Left hindlimb (tissue), 1 donor: ENCODE measurements around the gene FAF1.
"Not testable (repeated sequence)": the region's sequence is repeated elsewhere in the genome, so short reads cannot be mapped to it uniquely, and the experiment has no call there.

Source experiments
- DNase-seq: peaks from one replicate; pipeline ENCODE4 v3.0.0-alpha.2; 2018

FAF1 gene

DNA sequence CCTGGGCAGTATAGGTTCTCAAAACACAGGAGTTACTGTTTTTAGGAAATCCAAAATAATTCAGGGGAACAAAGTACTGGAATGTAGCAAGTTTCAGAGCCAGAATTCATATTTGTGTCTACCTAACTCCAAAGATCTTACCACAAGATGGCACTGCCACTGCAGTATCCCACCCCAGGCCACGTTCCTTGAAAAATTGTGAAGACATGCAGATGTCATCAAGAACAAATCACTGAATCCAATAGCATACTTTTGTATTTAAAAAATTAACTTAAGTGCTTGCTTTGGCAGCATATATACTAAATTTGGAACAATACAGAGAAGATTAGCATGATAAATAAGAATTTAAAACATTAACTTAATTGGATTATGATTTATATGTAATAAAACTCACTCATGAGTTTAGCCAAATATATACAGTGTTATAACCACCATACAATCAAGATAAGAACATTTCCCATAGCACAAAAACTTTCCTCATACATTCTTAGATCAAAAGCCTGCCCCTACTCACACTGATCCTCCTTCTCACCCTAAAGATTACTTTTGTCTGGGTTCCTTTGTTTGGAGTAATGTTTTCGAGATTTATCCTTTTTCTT is 209.9 kb downstream of the FAF1 start:
- DNase-seq: no peak

DNA sequence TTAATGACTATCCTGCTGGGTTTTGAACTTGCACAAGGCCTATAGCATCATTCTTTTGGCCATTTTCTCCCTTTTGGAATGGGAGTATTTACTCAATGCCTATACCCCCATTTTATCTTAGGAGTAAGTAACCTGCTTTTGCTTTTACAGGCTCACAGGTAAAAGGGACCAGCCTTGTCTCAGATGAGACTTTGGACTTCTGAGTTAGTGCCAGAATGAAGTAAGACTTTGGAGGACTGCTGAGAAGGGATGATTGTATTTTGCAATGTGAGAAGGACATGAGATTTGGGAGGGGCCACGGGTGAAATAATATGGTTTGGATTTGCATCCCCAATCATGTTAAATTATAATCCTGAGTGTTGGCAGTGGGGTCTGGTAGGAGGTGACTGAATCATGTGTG is 212.7 kb downstream of the FAF1 start:
- no peak for DNase-seq

DNA sequence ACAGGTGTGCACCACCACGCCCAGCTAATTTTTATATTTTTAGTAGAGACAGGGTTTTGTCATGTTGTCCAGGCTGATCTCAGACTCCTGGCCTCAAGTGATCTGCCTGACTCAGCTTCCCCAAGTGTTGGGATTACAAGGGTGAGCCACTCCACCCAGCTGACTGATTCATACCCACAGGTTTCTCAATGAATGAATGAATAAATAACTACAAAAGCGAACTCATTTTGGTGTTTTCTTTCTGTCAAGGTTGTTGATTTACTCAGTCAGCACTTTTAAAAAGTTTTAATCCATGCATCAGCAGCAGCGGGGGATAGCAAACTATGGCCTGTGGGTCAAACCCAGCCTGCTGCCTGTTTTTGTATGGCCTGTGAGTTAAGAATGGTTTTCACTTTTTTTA is 217.5 kb downstream of the FAF1 start:
- DNase-seq: no peak

DNA sequence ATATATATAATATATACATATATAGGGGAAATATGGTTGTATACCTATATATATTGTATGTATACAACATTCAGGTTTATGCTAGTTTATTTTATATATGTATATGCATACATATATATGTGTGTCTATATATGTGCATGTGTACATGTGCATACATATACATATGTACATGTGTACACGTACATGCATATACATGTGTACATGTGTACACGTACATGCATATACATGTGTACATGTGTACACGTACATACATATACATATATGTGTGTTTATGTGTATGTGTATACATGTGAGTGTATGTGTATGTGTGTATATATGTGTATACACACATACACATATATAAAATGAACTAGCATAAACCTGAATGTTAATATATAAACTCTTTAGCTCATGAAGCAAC is 220.9 kb downstream of the FAF1 start:
- DNase-seq: no peak

DNA sequence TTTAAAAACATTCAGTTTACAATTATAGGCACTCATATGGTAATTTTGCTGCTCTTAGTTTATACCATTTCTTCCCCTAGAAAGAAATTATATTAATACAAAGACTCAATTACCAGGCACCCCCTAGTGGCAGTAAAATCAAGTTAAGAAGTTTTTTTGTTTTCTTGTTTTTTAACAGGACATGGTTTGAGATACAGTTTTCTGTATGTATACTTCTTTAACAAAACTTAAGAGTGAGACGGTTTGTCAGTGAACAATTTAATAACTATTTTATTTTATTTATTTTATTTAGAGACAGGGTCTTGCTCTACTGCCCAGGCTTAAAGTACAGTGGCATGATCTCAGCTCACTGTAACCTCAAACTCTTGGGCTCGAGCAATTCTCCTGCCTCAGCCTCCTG is 224.6 kb downstream of the FAF1 start:
- no peak for DNase-seq

DNA sequence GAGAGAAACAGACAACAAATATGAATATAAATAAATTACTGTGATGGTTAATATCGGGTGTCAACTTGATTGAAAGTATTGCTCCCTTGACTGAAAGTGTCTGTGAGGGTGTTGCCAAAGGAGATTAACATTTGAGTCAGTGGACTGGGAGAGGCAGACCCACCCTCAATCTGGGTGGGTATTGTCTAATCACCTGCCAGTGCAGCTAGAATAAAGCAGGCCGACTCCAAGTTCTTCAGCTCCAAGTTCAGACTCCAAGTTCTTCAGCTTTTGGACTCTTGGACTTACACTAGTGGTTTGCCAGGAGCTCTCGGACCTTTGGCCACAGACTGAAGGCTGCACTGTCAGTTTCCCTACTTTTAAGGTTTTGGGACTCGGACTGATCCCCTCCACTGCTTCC is 232.5 kb downstream of the FAF1 start:
- DNase-seq: not testable (repeated sequence)

DNA sequence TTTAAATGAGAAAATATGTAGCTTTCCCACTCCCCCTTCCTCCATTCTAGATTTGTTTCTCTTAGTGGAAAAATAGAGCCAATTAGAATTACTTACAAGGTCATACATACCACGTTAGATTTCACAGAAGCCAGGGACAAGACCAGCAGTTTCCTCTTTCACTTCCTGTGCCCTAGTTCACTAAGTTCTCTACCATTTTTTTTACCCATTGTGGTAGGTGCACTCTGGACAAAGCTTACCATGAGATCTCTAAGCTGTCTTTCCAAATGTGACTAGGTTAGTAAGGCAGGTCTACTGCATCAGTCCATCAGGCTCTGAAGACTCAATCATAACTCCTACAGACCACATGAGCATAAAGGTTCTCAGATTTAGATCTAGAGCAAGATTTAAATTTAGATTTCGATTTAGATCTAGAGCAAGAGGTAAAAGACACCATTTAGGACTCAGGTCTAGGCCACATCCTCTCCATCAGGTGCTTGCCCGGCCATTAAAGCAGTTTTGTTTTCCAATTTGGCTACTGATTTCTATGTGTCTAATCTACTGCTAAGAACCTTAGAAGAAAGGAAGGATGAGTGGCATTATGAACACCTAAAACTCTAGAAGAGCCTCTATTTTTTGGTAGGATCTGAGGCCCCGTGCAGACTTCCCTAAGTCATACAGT is 235.3 kb downstream of the FAF1 start:
- DNase-seq: no peak

DNA sequence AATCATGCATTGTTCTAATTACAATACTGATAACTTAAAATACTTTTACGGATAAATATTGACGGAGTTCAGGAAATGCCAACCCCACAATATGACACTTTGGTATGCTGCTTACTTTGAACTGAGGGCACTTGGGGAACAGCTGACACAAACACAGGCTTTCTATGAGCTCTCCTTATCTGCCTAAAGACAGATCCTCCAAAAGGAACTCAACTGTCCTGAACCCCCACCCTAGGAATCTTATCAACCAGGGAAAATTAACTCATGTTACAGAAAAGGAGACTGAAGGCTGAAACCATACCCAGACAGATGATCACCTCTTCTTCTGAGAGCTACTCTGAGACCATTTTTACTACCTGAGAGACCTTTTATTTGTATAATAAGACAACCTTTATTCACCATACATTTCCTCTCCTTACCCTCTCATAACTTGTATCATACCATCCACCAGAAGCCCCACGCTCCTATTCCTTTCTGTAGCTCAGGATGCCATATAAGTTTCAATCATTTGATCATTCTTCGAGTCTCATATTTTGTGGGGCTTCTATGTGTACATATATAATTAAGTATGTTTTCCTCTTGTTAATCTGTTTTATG is 239.5 kb downstream of the FAF1 start:
- DNase-seq: no peak

DNA sequence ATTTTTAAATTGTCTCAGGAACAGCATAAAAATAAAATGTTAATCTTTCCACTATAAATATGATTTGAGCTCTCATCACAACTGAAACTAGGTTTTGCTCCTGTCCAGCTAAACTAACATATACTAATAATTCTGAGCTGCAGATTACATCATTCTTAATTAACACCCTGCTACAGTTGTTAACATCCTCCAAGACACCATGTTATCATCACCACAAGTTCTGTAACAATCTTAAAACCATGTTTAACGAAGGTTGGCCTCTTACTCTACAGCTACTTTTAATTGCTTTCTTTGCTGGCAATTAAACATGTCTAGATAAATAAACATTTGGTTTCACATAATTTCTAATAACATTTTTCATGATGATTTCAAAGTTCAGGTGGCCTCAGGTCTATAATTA is 240.9 kb downstream of the FAF1 start:
- DNase-seq: no peak

DNA sequence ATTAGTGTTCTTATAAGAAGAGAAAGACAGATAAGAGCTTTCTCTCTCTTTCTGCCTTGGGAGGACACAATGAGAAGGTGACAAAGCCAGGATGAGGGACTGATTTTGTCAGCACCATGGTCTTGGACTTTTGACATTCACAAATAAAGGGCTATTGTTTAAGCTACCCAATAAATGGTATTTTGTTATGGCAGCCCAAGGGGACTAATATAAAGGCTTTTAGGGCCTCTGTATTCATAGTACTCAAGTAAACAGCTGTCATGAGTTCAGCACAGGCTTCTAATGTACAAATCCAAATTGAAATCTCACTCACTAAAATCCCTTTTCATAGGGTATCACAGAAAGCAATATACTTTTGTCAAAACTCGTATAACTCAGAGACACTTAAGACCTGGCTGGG is 242.7 kb downstream of the FAF1 start:
- DNase-seq: no peak

DNA sequence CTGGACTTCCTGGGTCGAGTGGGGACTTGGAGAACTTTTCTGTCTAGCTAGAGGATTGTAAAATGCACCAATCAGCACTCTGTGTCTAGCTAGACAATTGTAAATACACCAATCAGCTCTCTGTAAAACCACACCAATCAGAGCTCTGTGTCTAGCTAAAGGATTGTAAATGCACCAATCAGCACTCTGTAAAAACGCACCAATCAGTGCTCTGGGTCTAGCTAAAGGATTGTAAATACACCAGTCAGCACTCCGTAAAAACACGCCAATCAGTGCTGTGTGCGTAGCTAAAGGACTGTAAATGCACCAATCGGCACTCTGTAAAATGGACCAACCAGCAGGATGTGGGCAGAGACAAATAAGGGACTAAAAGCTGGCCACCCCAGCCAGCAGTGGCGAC is 243.6 kb downstream of the FAF1 start:
- not testable (repeated sequence) for DNase-seq

DNA sequence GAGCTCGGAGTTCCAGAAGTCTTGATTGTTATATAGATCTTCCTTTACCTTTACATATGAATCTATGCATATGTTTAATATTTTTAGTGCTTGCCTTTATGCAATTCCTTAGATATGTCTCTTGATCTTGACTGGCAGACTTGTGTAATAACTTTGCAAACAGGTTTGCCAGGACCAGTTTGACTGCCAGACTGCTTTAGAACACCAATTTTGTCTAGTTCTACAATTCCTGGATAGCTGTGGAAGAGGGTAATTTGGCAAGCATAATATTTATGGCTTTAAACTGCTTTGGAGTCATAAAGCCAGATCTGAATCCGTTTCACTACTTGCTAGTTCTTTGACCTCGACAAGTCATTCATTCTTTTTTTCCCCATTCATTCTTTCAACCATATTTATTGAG is 250.0 kb downstream of the FAF1 start:
- DNase-seq: no peak

DNA sequence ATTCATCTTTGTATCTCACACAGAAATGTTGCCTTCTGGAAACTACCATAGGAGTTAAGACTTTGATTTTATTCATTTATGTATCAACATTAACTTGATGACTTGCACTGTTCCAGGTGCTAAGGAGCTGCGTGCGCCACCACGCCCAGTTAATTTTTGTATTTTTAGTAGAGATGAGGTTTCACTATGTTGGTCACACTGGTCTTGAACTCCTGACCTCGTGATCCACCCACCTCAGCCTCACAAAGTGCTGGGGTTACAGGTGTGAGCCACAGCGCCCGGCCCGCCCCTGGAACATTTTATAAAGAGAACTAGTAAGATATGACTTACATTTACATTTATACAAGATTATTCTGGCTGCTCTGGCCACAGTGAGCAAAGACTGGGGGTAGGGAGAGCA is 252.2 kb downstream of the FAF1 start:
- DNase-seq: no peak

DNA sequence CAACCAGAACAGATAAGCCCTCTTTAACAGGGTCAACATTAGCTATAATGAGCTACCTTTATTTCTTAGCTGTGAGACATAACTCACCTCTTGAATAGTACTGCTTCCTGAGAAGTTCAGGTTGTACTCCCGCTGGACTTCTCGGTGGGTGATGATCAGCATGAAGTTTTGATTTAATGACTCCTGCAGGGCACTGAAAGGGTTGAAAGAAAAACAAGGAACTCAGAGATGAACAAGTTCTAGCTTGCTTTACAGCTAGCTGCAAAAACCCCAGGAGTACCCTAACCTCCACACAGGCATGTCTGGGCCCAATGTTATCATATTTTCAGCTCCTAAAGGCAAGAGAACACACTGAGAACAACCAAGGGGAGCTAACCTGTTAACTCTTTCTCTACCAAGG is 254.4 kb downstream of the FAF1 start:
- DNase-seq: no peak

DNA sequence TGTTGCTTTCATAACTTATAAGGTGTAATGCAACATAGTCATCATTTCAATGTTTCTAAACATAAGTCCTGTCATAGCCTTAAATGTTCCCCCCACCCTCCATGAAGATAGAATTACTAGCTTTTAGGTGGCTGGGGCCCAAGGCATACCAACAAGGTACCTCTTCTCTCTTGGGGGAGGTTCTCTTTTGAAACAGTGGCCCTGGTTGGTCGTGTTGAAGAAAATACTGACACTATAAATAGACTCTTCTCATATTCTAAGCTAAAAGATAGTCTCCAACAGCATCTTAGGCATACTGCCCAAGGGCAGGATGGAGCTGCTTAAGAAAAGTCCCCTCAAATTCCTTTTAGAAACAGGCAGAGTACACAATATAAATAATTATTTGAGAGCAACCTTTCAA is 255.0 kb downstream of the FAF1 start:
- no peak for DNase-seq

DNA sequence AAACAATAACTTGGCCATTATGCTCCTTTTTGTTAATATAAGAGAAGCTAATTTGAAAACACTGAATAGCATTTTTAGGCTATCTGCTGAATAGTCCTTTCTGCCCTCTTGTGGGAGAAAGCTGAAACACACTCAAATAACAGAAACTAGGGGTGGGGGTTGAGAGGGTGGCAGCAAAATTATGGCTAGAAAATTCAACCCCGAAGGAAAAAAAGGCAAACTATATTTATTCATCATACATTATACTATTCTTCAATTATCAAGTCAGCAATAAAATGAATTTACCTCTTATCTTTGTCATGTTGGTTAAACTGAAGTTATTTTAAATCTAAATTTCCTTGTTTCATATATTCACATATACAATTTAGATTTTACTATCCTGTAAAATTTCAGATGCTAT is 255.9 kb downstream of the FAF1 start:
- no peak for DNase-seq

DNA sequence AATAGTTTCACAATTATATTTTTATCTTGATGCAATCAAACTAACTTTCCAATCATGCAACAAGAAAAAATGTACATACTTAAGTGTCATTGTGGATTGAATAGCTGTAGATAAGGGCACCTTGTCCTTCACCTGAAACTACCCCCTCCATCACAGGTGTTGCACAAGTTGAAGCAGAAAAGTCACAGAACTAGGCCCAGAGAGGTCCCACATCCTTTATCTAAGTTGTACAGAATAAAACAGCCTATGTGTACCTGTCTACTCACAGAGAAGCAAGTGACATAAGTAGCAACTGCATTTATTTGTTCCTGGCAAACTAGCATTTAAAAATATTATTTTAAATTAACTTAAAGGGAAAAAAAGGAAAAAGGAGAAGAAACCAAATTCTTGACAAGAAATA is 256.8 kb downstream of the FAF1 start:
- no peak for DNase-seq

DNA sequence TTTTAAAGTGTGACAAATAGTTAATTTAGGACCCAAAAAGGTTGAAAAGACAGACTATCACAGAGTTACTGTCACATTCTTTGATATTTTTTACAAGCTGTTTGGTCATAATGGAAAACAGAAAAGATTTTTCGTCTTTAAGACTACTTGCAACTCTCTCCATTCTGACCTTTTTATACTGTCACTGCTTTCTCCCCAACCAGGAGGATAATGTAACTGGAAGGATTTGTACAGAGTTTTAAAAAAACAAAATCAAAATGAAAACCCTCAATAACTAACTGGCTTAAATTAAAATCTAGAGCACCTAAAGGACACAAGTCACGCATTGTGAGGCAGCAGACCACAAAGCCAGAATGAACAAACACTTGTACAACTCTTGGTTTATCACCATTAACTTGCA is 257.7 kb downstream of the FAF1 start:
- no peak for DNase-seq

DNA sequence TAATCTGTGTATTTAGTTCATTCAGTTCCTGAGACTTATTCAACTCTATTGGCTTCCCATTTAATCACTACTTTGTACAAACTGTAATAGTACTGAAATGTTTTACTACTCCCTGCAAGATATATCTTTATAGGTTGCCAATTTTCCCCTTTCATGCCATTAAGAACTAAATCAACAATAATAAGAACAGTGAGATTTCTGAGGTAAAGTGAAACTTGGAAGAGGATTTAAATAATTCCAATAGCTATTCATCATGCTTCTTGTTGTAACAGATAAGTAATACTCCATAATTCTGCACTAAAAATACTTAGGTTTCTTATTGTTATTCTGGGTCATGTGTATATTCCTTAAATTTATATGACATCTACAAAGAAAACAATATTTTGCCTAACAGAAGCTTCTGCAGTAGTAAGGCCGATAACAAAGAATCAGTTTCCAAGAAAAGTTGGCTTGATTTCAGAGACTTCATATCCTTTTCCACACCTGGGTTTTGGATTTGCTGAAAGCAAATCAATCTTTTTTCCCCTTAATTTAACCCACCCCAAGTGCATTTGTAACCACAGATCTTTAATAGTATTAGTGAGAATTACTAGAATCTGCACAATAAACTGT is 258.3 kb downstream of the FAF1 start:
- DNase-seq: no peak

DNA sequence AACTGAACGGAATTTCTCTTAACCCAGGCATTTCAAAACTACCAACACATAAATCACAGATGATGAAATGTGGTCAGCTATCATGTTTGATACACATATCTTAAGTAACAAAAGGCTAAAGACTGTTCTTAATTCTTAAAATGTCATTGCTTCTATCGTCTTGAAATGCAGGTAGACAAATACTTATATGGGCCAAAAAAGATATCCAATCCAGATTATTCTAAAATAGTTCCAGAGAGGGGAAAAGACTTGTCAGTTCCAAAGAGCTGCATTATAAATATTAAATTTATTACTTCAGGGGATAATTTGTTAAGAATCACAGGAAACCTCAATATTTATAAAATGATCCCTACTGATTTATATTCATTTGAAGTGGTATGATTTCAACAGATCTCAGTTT is 259.4 kb downstream of the FAF1 start:
- no peak for DNase-seq

DNA sequence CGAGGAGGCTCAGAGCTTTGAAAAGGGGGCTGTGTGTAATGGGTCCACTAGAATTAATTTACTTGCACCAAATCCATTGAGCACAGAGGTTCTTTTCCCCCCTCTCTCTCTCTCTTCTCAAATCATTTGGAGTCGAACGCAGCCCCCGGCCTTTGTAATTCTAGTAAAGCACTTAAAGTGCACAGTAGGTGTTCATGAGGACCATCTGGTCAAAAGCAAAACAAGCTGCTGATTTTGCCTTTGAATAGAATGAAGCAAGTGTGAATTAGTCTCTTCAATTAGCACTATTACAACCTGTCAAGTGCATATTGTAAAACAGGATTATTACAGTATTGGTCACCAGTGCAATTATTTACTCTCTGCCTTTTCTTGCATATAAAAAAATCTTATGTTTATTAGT is 259.9 kb downstream of the FAF1 start:
- DNase-seq: no peak

DNA sequence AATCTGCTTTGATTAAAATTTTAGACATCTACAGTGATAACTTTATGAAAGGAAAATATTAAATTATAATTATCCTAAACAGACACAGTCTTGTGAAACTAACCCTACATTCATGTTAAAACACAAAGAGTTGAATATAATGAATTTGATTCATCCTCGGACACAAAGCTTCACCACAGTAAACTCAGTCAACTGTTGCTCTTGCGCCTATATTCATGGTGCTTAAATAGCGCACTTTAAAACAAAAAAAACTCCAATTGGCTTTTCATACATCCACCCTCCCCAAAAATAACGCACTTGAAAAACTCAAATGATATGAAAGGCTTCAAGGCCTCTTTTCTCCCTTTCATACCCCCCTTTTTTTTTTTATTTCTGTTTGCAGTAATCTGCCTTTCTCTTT is 260.3 kb downstream of the FAF1 start:
- no peak for DNase-seq

DNA sequence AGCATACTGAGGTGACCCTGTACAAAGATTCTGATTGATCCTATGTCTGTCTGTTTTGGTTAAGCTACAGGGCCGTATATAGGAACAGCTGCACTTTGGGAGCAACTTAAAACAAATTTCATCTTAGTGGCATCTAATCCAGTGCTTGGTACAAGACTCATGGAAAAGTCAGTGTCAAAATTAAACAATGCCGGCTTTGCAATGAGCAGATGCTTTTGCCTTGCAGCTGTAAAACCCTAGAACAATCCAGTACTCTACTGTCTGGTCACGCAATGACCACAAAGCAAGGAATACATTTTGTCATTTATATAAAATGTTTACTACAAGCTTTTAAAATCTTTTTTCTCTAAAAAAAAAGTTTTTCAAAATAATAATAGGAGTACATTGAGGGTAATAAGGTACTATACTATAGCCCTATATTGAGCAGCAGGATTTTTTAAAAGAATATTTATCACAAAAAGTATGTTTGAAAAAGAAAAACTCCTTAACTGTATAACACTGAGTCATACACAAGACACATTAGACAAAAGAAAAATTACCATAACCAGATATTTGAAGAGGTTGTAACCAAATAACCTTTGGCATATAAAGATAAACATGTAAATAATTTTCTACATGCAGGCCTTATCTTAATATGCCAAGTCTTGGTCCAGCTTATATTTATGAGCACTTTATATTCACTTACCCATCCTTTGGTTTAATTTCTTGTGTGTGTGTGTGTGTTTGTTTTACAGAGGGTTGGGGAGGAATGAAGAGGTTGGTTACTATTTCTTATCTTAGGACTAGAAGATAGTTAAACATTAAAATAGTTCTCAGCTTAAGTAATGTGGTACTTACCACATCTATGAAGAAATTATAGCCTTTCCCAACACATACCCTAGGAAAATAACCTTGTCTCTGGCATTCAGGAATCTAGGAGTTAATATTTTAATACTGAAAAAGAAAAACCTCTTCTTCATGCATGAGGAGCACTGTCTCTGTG is 262.3 kb downstream of the FAF1 start:
- no peak for DNase-seq
